ENCODE measurements around the gene RPS10.

RPS10 gene

DNA sequence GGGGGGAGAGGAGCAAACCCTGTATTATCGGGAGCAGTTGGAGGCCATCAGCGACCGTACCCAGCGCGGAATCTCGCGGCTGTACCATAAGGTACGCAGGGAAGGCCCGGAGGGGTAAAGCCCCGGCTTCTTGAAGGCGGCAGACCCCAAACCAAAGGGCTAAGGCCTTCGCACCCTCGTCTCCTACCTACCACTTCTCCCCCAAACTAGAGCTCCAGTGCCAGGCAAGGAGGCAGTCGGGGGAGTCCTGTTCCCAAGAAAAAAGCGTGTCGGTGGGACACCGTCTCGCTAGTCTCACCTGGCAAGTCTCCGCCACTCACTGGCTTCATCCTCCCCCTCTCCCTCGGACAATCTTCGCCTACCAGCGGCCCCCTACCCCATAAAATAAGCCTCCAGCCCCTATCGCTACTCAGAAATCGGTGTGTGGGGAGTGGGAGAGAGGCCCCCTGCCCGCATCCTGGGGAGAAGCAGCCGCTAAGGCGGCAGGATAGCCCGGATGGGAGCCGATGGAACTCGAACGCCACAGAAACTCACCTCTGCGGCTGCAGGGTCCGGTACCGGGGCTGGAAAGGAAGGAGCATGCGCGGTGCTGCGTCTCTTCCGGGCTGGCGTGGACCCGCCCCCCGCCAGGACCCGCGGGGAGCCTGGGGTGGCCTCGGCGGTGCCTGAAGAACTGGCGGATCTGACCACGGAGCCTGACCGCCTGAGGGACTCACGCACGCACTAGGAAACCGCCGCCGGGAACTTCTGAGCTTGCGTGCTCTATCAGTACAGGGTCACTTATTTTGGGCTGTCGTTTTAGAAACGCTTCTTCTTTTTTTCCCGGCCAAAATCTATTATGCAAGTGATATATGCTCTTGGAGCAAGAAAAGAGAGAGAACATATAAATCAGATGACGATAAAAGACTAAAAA is at the start of gene RPS10:
Gene RPS10 (minus strand): TSS at position 572 of the 913 bp plus-strand sequence. CDS start 848 bp downstream, outside the sequence.
- DNase-seq, result peak; percentile 95

DNA sequence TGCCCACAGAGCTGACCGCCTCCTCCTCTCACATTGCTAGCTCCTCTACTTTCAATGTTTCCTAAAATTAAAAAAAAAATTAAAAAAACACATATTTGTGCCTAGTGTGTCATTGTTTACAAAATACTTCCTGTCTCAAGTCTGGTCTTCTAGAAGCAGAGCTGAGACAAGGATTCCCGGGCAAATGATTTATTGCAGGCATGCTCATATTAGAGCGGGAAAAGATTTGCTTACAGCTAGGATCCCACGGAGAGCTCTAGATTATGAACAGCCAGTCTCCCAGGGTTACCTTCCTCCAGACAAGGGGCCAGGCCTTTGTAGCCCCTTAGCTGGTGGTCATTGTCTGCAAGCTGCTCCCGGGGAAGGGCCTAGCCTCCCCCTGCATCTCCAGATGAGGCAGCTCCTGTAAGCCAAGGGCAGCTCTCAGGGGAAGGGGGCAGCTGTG is 49.4 kb upstream of the RPS10 start:
- no peak for DNase-seq

DNA sequence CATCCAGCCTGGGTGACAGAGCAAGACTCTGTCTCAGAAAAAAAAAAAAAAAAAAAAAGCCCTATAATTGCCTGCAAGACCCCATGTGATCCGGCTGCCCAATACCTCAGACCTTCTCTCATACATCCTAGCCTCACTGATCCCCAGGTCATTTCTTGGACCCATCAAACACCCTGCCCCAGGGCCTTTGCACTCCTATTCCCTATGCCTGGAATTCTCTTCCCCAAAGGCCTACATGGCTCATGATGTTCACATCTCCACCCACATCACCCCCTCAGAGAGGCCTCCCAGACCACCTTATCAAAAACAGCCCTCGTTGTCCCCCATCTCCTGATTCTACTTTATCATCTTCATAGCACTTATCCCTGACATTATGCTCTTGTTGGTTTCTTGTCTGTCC is 48.9 kb upstream of the RPS10 start:
- no peak for DNase-seq

- DNase-seq, result no peak
Measured at GRCh38 chr6:34473967-34474366, 48.1 kb upstream of the RPS10 start.

GRCh38 chr6:34472425-34472824 is 46.6 kb upstream of the RPS10 start:
- no peak for DNase-seq

- no peak for DNase-seq
Measured at GRCh38 chr6:34469499-34469898, 43.6 kb upstream of the RPS10 start.

GRCh38 chr6:34468378-34468892 is 42.6 kb upstream of the RPS10 start:
- DNase-seq, result no peak

DNA sequence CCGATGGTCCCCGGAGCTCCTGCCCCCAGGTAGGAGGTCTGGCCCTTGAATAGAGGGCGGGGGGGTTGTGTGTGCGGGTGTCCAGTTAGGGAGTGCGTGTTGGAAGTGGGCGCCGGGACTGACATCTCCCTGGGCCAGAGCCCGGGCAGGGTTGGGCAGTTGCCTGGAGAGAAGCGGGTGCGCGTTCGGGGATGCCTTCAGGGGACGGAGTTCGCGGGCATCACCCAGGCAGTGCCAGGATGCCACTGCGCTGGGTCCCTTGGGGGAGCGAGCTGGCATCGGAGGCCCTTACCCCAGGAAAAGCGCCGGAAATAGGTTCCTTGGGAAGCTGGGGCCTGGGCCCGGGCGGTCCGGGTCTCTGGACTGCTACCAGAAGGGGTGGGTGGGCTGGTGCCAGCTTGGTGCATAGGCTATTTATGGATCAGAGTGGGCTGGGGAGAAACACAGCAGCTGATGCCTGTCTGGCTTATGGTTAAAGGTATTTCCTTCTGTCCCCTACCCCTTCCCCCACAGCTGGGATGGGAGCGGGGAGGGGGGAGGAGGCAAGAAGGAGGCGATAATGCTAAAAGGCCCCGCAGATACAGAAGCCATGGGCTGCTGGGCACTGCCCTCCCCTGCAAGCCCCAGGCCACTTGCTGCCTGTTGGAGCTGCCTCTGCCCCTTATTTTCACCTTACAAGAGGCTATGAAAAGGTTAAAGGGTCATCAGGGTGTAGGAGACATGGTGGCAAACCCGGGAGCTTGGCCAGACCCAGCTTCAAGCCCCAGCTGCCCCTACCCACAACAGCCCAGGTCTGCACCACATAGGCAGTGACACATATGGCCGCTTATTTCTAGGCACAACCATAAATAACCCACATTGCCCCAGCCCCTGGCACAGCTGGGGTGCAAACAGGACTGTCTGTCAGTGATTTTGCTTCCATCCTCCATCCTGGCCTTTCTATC is 40.6 kb upstream of the RPS10 start:
- DNase-seq, result no peak

DNA sequence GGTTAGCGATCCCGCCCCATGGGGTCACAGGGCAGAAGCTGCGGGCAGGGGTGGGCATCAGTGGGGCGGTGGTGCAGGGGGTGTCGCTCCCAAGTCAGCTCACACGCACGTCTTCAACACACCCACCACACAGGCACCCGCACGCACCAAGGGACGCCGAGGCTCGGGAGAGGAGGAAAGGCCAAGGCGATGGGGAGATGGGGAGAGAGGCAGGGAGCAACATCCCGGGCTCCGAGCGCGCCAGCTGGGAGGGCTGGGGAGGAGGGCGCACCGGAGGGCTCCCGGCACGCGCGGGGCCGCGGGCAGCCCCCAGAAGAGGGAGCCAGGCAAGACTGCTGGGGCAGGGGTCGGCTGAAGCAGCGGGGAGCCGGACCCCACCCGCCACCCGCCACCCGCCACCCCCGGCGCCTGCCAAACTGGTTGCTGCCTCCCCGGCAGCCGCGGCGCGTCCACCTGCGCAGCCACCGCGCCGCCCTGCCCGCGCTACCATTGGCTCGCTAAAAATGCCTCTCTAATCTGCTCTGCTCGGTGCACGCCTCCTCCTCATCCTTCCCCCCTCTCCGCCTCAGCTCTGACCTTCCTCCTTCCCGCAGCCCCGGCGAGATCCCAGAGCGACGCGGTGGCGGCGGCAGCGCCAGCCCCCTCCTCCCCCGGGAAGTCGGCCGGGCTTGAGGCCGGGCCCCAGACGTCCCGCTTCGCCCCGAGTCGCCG is 39.8 kb upstream of the RPS10 start, which contains the start of gene PACSIN1:
Gene PACSIN1 (plus strand): TSS at position 546 of the 711 bp plus-strand sequence. CDS start 60,230 bp downstream, outside the sequence.
- peak; percentile 24 for DNase-seq

GRCh38 chr6:34463849-34464248 is 38.0 kb upstream of the RPS10 start:
- DNase-seq, result no peak

DNA sequence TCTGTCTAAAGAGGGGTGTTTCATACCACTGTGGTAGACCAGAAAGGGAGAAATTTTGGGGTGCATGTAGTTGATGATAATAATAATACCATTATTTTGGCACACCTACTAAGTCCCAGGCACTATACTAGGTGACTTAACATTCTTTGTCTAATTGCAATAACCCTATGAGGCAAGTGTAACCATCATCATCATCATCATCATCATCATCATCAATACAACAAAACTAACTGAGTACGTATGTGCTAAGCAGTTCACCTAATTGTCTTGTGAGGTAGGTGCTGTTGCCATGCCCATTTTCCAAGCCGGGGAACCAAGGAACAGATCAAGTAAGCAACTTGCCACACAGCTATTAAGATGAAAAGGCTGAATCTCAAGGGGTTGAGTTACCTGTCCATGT is 37.4 kb upstream of the RPS10 start:
- DNase-seq, result no peak

- no peak for DNase-seq
Measured at GRCh38 chr6:34462551-34462971, 36.7 kb upstream of the RPS10 start.

GRCh38 chr6:34462010-34462409 is 36.1 kb upstream of the RPS10 start:
- DNase-seq, result no peak

- DNase-seq, result no peak
Measured at GRCh38 chr6:34460796-34461507, 35.1 kb upstream of the RPS10 start.

GRCh38 chr6:34459899-34460593 is 34.2 kb upstream of the RPS10 start:
- peak; percentile 70 for DNase-seq

DNA sequence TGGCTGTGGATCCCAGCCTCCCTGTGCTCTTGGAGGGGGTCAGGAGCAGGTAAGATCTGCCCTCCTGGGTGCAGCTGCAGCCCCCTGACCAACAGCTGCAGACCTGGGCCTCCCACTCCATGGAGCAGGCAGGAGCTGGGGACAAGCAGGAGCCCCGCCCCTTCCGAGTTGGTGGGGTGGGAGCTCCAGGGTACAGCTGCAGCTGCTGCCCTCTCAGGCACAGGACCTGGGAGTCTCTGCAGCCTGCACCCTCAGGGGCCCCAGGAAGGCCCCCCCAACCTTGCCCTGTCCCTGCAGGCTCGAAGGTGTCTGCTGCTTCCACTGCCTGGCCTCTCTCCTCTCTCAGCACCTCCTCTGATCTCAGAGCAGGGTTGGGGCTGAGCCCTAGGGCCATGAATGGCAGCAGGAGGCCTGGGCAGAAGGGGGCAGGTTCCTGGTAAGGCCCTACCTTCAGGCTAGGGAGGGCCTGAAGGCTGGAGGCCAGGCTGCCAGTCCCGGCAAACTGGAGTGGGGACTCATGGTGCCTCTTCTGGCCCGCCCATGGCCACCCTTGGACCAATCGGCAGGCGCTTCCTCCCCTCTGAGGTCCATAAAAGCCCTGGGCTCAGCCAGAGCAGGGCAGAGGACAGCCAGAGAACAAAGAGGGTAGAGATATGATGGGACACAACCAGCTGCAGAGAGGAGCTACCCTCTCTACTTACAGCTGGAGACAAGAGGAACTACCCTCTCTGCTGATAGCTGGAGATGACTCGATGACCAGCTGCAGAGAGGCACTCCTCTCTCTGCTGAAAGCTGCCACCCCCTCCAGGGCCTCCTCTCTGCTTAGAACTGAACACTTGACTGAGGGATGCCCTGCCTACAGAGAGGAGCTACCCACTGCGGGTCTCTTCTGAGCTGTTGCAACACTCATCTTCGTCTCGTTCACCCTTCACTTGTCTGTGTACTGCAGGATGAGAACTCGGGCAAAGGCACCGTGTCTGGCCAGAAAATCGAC is 32.2 kb upstream of the RPS10 start:
- DNase-seq, result no peak

DNA sequence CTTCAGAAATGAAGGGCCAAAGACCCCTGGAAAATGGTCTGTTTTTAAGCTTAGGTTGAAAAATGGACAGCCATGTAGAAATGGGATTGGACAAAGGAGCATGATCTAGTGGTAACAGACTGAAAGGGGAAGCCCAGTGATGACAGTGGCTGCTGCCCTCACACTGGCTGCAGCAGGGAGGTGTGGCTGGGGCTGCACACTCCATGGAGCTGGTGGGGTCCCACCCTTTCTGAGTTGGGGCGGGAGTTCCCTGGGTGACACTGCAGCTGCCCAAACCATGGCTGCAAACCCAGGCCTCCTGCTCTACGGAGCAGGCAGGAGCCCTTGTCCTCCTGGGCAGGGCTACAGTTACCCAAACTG is 31.5 kb upstream of the RPS10 start:
- DNase-seq, result no peak

DNA sequence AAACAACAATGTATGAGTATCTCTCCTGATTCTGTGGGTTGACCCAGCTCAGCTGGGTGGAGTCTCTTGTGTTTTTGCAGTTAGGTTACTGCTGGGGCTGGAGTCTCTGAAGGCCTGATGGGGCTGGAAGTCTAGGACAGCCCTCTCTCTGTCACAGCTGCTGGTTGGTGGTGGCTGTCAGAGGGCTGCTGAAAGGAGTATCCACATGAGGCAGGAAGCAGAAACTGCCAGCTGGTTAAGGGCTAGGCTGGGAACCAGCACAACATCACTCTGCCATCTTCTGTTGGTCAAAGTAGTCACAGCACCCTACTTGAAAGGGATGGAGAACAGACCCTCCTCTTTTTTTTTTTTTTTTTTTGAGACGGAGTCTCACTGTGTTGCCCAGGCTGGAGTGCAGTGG is 30.0 kb upstream of the RPS10 start:
- no peak for DNase-seq

- no peak for DNase-seq
Measured at GRCh38 chr6:34451192-34451591, 25.3 kb upstream of the RPS10 start.

GRCh38 chr6:34447910-34448309 is 22.0 kb upstream of the RPS10 start:
- DNase-seq, result no peak

Measured in CD4-positive, alpha-beta T cell treated with Interleukin-17A for 4 hours (primary cell).